ENCODE results near the gene WNT7A.
A peak's percentile ranks its signal among the peaks of the same experiment; 100 is the strongest.

WNT7A gene

GRCh38 chr3:13884851-13885703, 5.2 kb upstream of the WNT7A start:
- H3K4me1 ChIP-seq (ENCODE audit: control insufficient read depth, insufficient read depth, low read length): peaks cover 5% of the 10 kb centered on the region
- peaks cover 22 to 31% of the 10 kb centered on the region in 2 donors for H3K27me3 ChIP-seq (ENCODE audit: control insufficient read depth in 1 of 2, insufficient read depth in 2 of 2, low read length in 2 of 2)
- no peak overlapping the region for H3K27ac ChIP-seq (ENCODE audit: low read length)
- H3K9me3 ChIP-seq (ENCODE audit: control insufficient read depth in 2 of 2, low read length in 2 of 2): peaks cover 0 to 6% of the 10 kb centered on the region in 2 donors
- H3K4me3 ChIP-seq (ENCODE audit: low read length in 2 of 2): no peak overlapping the region
- H3K36me3 ChIP-seq (ENCODE audit: control insufficient read depth in 2 of 2, insufficient read depth in 2 of 2, low read length in 2 of 2): no peaks in the 10 kb centered on the region
- no peak overlapping the region for H3K9ac ChIP-seq (ENCODE audit: low read length in 2 of 2)

- Histone ChIP-seq H3K27ac (ENCODE audit: low read length) (no peak overlapping the region), H3K9ac (ENCODE audit: low read length in 2 of 2) (no peak overlapping the region), H3K27me3 (ENCODE audit: control insufficient read depth in 1 of 2, insufficient read depth in 2 of 2, low read length in 2 of 2) (peaks cover 24 to 41% of the 10 kb centered on the region in 2 donors), H3K9me3 (ENCODE audit: control insufficient read depth in 2 of 2, low read length in 2 of 2) (peaks cover 0 to 6% of the 10 kb centered on the region in 2 donors), H3K36me3 (ENCODE audit: control insufficient read depth in 2 of 2, insufficient read depth in 2 of 2, low read length in 2 of 2) (no peaks in the 10 kb centered on the region), H3K4me1 (ENCODE audit: control insufficient read depth, insufficient read depth, low read length) (peaks cover 17% of the 10 kb centered on the region), H3K4me3 (ENCODE audit: low read length in 2 of 2) (no peak overlapping the region)
Observed at GRCh38 chr3:13883681-13884080, 3.8 kb upstream of the WNT7A start.

- Histone ChIP-seq H3K9me3 (ENCODE audit: control insufficient read depth in 2 of 2, low read length in 2 of 2) (peaks cover 0 to 6% of the 10 kb centered on the region in 2 donors), H3K4me1 (ENCODE audit: control insufficient read depth, insufficient read depth, low read length) (peaks cover 21% of the 10 kb centered on the region), H3K9ac (ENCODE audit: low read length in 2 of 2) (no peak overlapping the region), H3K4me3 (ENCODE audit: low read length in 2 of 2) (no peak overlapping the region), H3K27me3 (ENCODE audit: control insufficient read depth in 1 of 2, insufficient read depth in 2 of 2, low read length in 2 of 2) (peaks cover 24 to 50% of the 10 kb centered on the region in 2 donors), H3K27ac (ENCODE audit: low read length) (no peak overlapping the region), H3K36me3 (ENCODE audit: control insufficient read depth in 2 of 2, insufficient read depth in 2 of 2, low read length in 2 of 2) (no peaks in the 10 kb centered on the region)
Observed at GRCh38 chr3:13882876-13883275, 3.0 kb upstream of the WNT7A start.

- H3K27me3 ChIP-seq (ENCODE audit: control insufficient read depth in 1 of 2, insufficient read depth in 2 of 2, low read length in 2 of 2): peaks cover 35 to 58% of the 10 kb centered on the region in 2 donors
Observed at GRCh38 chr3:13881536-13882410, 1.9 kb upstream of the WNT7A start.

GRCh38 chr3:13880811-13881156, 913 bp upstream of the WNT7A start:
- no peak overlapping the region for H3K4me3 ChIP-seq (ENCODE audit: low read length in 2 of 2)
- peaks cover 0 to 6% of the 10 kb centered on the region in 2 donors for H3K9me3 ChIP-seq (ENCODE audit: control insufficient read depth in 2 of 2, low read length in 2 of 2)
- peaks cover 42 to 55% of the 10 kb centered on the region in 2 donors for H3K27me3 ChIP-seq (ENCODE audit: control insufficient read depth in 1 of 2, insufficient read depth in 2 of 2, low read length in 2 of 2)
- H3K27ac ChIP-seq (ENCODE audit: low read length): no peak overlapping the region
- H3K9ac ChIP-seq (ENCODE audit: low read length in 2 of 2): no peak overlapping the region
- H3K4me1 ChIP-seq (ENCODE audit: control insufficient read depth, insufficient read depth, low read length): peaks cover 21% of the 10 kb centered on the region
- H3K36me3 ChIP-seq (ENCODE audit: control insufficient read depth in 2 of 2, insufficient read depth in 2 of 2, low read length in 2 of 2): no peaks in the 10 kb centered on the region

More at GRCh38 chr3:13881536-13882410, 1.9 kb upstream of the WNT7A start:
- peaks cover 0 to 6% of the 10 kb centered on the region in 2 donors for H3K9me3 ChIP-seq (ENCODE audit: control insufficient read depth in 2 of 2, low read length in 2 of 2)
- peaks cover 21% of the 10 kb centered on the region for H3K4me1 ChIP-seq (ENCODE audit: control insufficient read depth, insufficient read depth, low read length)
- H3K9ac ChIP-seq (ENCODE audit: low read length in 2 of 2): no peak overlapping the region
- H3K36me3 ChIP-seq (ENCODE audit: control insufficient read depth in 2 of 2, insufficient read depth in 2 of 2, low read length in 2 of 2): no peaks in the 10 kb centered on the region
- no peak overlapping the region for H3K27ac ChIP-seq (ENCODE audit: low read length)
- H3K4me3 ChIP-seq (ENCODE audit: low read length in 2 of 2): no peak overlapping the region

- H3K4me3 ChIP-seq (ENCODE audit: low read length in 2 of 2): peak overlapping the region in 1 of 2 donors; percentile 57
- H3K4me1 ChIP-seq (ENCODE audit: control insufficient read depth, insufficient read depth, low read length): peaks cover 21% of the 10 kb centered on the region
- peaks cover 38 to 55% of the 10 kb centered on the region in 2 donors for H3K27me3 ChIP-seq (ENCODE audit: control insufficient read depth in 1 of 2, insufficient read depth in 2 of 2, low read length in 2 of 2)
- no peak overlapping the region for H3K27ac ChIP-seq (ENCODE audit: low read length)
- H3K9ac ChIP-seq (ENCODE audit: low read length in 2 of 2): no peak overlapping the region
- H3K36me3 ChIP-seq (ENCODE audit: control insufficient read depth in 2 of 2, insufficient read depth in 2 of 2, low read length in 2 of 2): no peaks in the 10 kb centered on the region
- peaks cover 0 to 6% of the 10 kb centered on the region in 2 donors for H3K9me3 ChIP-seq (ENCODE audit: control insufficient read depth in 2 of 2, low read length in 2 of 2)
Observed at GRCh38 chr3:13879102-13879945, 547 bp downstream of the WNT7A start.

GRCh38 chr3:13878281-13879101, 1.4 kb downstream of the WNT7A start:
- Histone ChIP-seq H3K27me3 (ENCODE audit: control insufficient read depth in 1 of 2, insufficient read depth in 2 of 2, low read length in 2 of 2) (peaks cover 41 to 58% of the 10 kb centered on the region in 2 donors), H3K27ac (ENCODE audit: low read length) (no peak overlapping the region), H3K9ac (ENCODE audit: low read length in 2 of 2) (no peak overlapping the region), H3K4me3 (ENCODE audit: low read length in 2 of 2) (peak overlapping the region; percentile 25 to 57), H3K4me1 (ENCODE audit: control insufficient read depth, insufficient read depth, low read length) (peaks cover 21% of the 10 kb centered on the region), H3K36me3 (ENCODE audit: control insufficient read depth in 2 of 2, insufficient read depth in 2 of 2, low read length in 2 of 2) (no peaks in the 10 kb centered on the region), H3K9me3 (ENCODE audit: control insufficient read depth in 2 of 2, low read length in 2 of 2) (peaks cover 0 to 6% of the 10 kb centered on the region in 2 donors)

GRCh38 chr3:13877911-13878280, 2.0 kb downstream of the WNT7A start:
- H3K9me3 ChIP-seq (ENCODE audit: control insufficient read depth in 2 of 2, low read length in 2 of 2): peaks cover 0 to 6% of the 10 kb centered on the region in 2 donors
- H3K27ac ChIP-seq (ENCODE audit: low read length): no peak overlapping the region
- peaks cover 43 to 57% of the 10 kb centered on the region in 2 donors for H3K27me3 ChIP-seq (ENCODE audit: control insufficient read depth in 1 of 2, insufficient read depth in 2 of 2, low read length in 2 of 2)
- no peaks in the 10 kb centered on the region for H3K36me3 ChIP-seq (ENCODE audit: control insufficient read depth in 2 of 2, insufficient read depth in 2 of 2, low read length in 2 of 2)
- H3K4me3 ChIP-seq (ENCODE audit: low read length in 2 of 2): peak overlapping the region in 1 of 2 donors; percentile 57
- H3K4me1 ChIP-seq (ENCODE audit: control insufficient read depth, insufficient read depth, low read length): peaks cover 21% of the 10 kb centered on the region
- no peak overlapping the region for H3K9ac ChIP-seq (ENCODE audit: low read length in 2 of 2)

- Histone ChIP-seq H3K36me3 (ENCODE audit: control insufficient read depth in 2 of 2, insufficient read depth in 2 of 2, low read length in 2 of 2) (no peaks in the 10 kb centered on the region), H3K9ac (ENCODE audit: low read length in 2 of 2) (no peak overlapping the region), H3K27ac (ENCODE audit: low read length) (no peak overlapping the region), H3K9me3 (ENCODE audit: control insufficient read depth in 2 of 2, low read length in 2 of 2) (no peaks in the 10 kb centered on the region), H3K4me1 (ENCODE audit: control insufficient read depth, insufficient read depth, low read length) (peaks cover 21% of the 10 kb centered on the region), H3K27me3 (ENCODE audit: control insufficient read depth in 1 of 2, insufficient read depth in 2 of 2, low read length in 2 of 2) (peaks cover 36 to 46% of the 10 kb centered on the region in 2 donors), H3K4me3 (ENCODE audit: low read length in 2 of 2) (no peak overlapping the region)
Observed at GRCh38 chr3:13876451-13877100, 3.3 kb downstream of the WNT7A start.
